OCI-LY7 (cell line): ENCODE data around the gene KLHL20. TPM values are rescaled to one million over a fixed set of nuclear protein-coding genes. Genes with fewer than 3 reads are reported as not detected.
"Not testable (repeated sequence)": the region's sequence is repeated elsewhere in the genome, so short reads cannot be mapped to it uniquely, and the experiment has no call there.

Source experiments
- BruUV-seq: library from RNA; stranded (reverse); fragments of 400-500 nt; replicated peaks from 2 replicates; lab custom pipeline; 2021; lab: Mats Ljungman, UMichigan
- CTCF ChIA-PET: fragments of 300-600 bp; sonication (Branson Sonifier 250); formaldehyde crosslinking; loops from one replicate; lab custom pipeline; 2022; ENCODE audit warnings: antibody characterized with exemption; ENCODE audit not compliant: unreplicated experiment; lab: Charles Lee
- POLR2A ChIA-PET: fragments of 300-600 bp; sonication (Branson Sonifier 250); formaldehyde crosslinking; loops from one replicate; lab custom pipeline; 2022; ENCODE audit warnings: antibody characterized with exemption; lab: Charles Lee
- DNase-seq: peaks from one replicate; pipeline ENCODE4 v3.0.0-alpha.2; 2015; ENCODE audit warnings: low spot score
- H2AFZ ChIP-seq: fragments of 200-600 bp; sonication (generic), shearing (Covaris generic); 2 replicates; pipeline ENCODE4 v1.6.1; 2014; ENCODE audit warnings: mild to moderate bottlenecking, antibody characterized with exemption, low read length, moderate library complexity
- H3K27ac ChIP-seq: fragments of 200-600 bp; sonication (generic); 2 replicates; pipeline ENCODE4 v1.5.1; 2014; ENCODE audit warnings: mixed run types, low read depth, mild to moderate bottlenecking, moderate library complexity, low read length, inconsistent platforms; ENCODE audit not compliant: poor library complexity, severe bottlenecking
- H3K36me3 ChIP-seq: fragments of 200-600 bp; sonication (generic); 2 replicates; pipeline ENCODE4 v1.6.1; 2014; ENCODE audit warnings: mild to moderate bottlenecking, antibody characterized with exemption, low read length, moderate library complexity, mixed read lengths; ENCODE audit not compliant: insufficient read depth
- H3K4me1 ChIP-seq: fragments of 200-600 bp; sonication (generic); 2 replicates; pipeline ENCODE4 v1.5.1; 2014; ENCODE audit warnings: mild to moderate bottlenecking, low read length; ENCODE audit not compliant: insufficient read depth, poor library complexity, severe bottlenecking
- H3K4me2 ChIP-seq: fragments of 200-600 bp; sonication (generic); 2 replicates; pipeline ENCODE4 v1.6.1; 2014; ENCODE audit warnings: mild to moderate bottlenecking, low read length
- H3K4me3 ChIP-seq: fragments of 200-600 bp; sonication (generic); 2 replicates; pipeline ENCODE4 v1.5.1; 2014; ENCODE audit warnings: mild to moderate bottlenecking, low read depth, low read length; ENCODE audit not compliant: poor library complexity, severe bottlenecking
- H3K79me2 ChIP-seq: fragments of 200-600 bp; sonication (generic); 2 replicates; pipeline ENCODE4 v1.6.1; 2016; ENCODE audit warnings: low read depth, mild to moderate bottlenecking, low read length, moderate library complexity, mixed read lengths; ENCODE audit not compliant: insufficient read depth
- H3K9me2 ChIP-seq: fragments of 200-600 bp; sonication (generic); 2 replicates; pipeline ENCODE4 v1.6.1; 2016; ENCODE audit warnings: mild to moderate bottlenecking, low read length, mixed read lengths; ENCODE audit not compliant: insufficient read depth
- H3K9me3 ChIP-seq: fragments of 200-600 bp; sonication (generic); 2 replicates; pipeline ENCODE4 v1.6.1; 2014; ENCODE audit warnings: mild to moderate bottlenecking, mixed run types, low read length, mixed read lengths
- H4K20me1 ChIP-seq: fragments of 200-600 bp; sonication (generic); 2 replicates; pipeline ENCODE4 v1.6.1; 2014; ENCODE audit warnings: mild to moderate bottlenecking, antibody characterized with exemption, low read length, moderate library complexity, mixed read lengths; ENCODE audit not compliant: insufficient read depth
- CTCF ChIP-seq: fragments of 200-600 bp; sonication (generic); conservative IDR thresholded peaks from 2 replicates; pipeline ENCODE4 v1.5.1; 2014; ENCODE audit warnings: mild to moderate bottlenecking, antibody characterized with exemption, low read length, moderate library complexity, mixed read lengths
- EZH2phosphoT487 ChIP-seq: fragments of 200-600 bp; sonication (generic); IDR thresholded peaks from 2 replicates; pipeline ENCODE4 v1.6.1; 2018; ENCODE audit warnings: low read depth, borderline replicate concordance, mild to moderate bottlenecking, mixed run types, antibody characterized with exemption, low read length, moderate library complexity, mixed read lengths
- intact Hi-C: fragments of 100-400 bp; cut with micrococcal nuclease; formaldehyde crosslinking; loops from one replicate; pipeline ENCODE4 v1.10.0; 2022; ENCODE audit not compliant: unreplicated experiment
- total RNA-seq, 2 experiments: library from RNA; depleted of rRNA in 1 of 2; stranded (reverse); fragments of >200 nt in 1 of 2; shearing (Covaris generic) in 1 of 2; gene quantifications; 2 replicates each; pipeline ENCODE4 v1.2.3, GENCODE V29; 2014 to 2022

The KLHL20 gene
- total RNA-seq, 2 experiments from 2014 or later: 17.5 to 22.6 TPM

- Histone ChIP-seq H4K20me1 (no peaks in the 10 kb centered on the region), H3K79me2 (no peaks in the 10 kb centered on the region), H3K4me3 (no peak overlapping the region), H3K27ac (no peak overlapping the region), H3K4me1 (no peaks in the 10 kb centered on the region), H2AFZ (no peak overlapping the region), H3K9me3 (0 out of 2 replicates have a peak, but pooled peaks cover 9% of the 10 kb centered on the region), H3K9me2 (no peaks in the 10 kb centered on the region), H3K4me2 (no peak overlapping the region), H3K36me3 (peaks cover 45% of the 10 kb centered on the region)
- no peak for DNase-seq
- TF ChIP-seq EZH2phosphoT487 (no peak), CTCF (no peak)
- BruUV-seq: no TSS peak
- CTCF ChIA-PET: no interaction called here
- POLR2A ChIA-PET: interaction anchor here (0.6 to 0.7 kb wide), 2 partner anchors 309 to 358 kb away, joined by 3 read pairs; no protein-coding TSS in a partner anchor
- intact Hi-C loops: no loop called here
Measured at GRCh38 chr1:173768206-173768605, 53.4 kb downstream of the KLHL20 start.

- Histone ChIP-seq H3K4me2 (no peak overlapping the region), H3K9me2 (no peaks in the 10 kb centered on the region), H2AFZ (no peak overlapping the region), H3K27ac (no peak overlapping the region), H3K4me3 (no peak overlapping the region), H3K4me1 (no peaks in the 10 kb centered on the region), H3K36me3 (peaks cover 42% of the 10 kb centered on the region), H4K20me1 (no peaks in the 10 kb centered on the region), H3K9me3 (0 out of 2 replicates have a peak, but pooled peaks cover 6% of the 10 kb centered on the region), H3K79me2 (no peaks in the 10 kb centered on the region)
- intact Hi-C loops: no loop called here
- BruUV-seq: TSS peak; percentile 37
- no peak for TF ChIP-seq EZH2phosphoT487
- no peak for TF ChIP-seq CTCF
- no peak for DNase-seq
- POLR2A ChIA-PET: no interaction called here
- CTCF ChIA-PET: no interaction called here
Measured at GRCh38 chr1:173768827-173769226, 54.0 kb downstream of the KLHL20 start.

GRCh38 chr1:173770330-173770729, 55.5 kb downstream of the KLHL20 start:
- H3K9me2 ChIP-seq, H3K27ac ChIP-seq, CTCF ChIA-PET, H3K9me3 ChIP-seq, H3K79me2 ChIP-seq, H2AFZ ChIP-seq, H3K4me3 ChIP-seq, DNase-seq, H3K4me1 ChIP-seq, H4K20me1 ChIP-seq, BruUV-seq, intact Hi-C loops, H3K4me2 ChIP-seq: not testable (repeated sequence)
- POLR2A ChIA-PET: interaction anchor here (0.6 kb wide), 1 partner anchor 9 kb away, joined by 3 read pairs; no protein-coding TSS in a partner anchor
- peaks cover 45% of the 10 kb centered on the region for H3K36me3 ChIP-seq
